ENCODE results near the gene TCIRG1. TPM values are rescaled to one million over a fixed set of nuclear protein-coding genes. Genes with fewer than 3 reads are reported as not detected.
"Not testable (repeated sequence)": the region's sequence is repeated elsewhere in the genome, so short reads cannot be mapped to it uniquely, and the experiment has no call there.

Gene TCIRG1
- total RNA-seq: 134 TPM

GRCh38 chr11:68038718-68039525 lies at the start of gene TCIRG1:
Gene TCIRG1, plus strand, starts transcription at chr11:68039025. Its CDS starts 2,247 bp downstream, at chr11:68041272.
- DNase-seq (ENCODE audit: low spot score): peak; percentile 91

GRCh38 chr11:67990546-67991346 lies 48.1 kb upstream of the TCIRG1 start:
- DNase-seq (ENCODE audit: low spot score): not testable (repeated sequence)

- DNase-seq (ENCODE audit: low spot score): not testable (repeated sequence)
Measured at GRCh38 chr11:67991347-67992121, 47.3 kb upstream of the TCIRG1 start.

- not testable (repeated sequence) for DNase-seq (ENCODE audit: low spot score)
Measured at GRCh38 chr11:67993821-67994220, 45.0 kb upstream of the TCIRG1 start.

- DNase-seq (ENCODE audit: low spot score): not testable (repeated sequence)
Measured at GRCh38 chr11:67994387-67994786, 44.4 kb upstream of the TCIRG1 start.

GRCh38 chr11:67995129-67995528 lies 43.7 kb upstream of the TCIRG1 start:
- not testable (repeated sequence) for DNase-seq (ENCODE audit: low spot score)

- not testable (repeated sequence) for DNase-seq (ENCODE audit: low spot score)
Measured at GRCh38 chr11:67995579-67995978, 43.2 kb upstream of the TCIRG1 start.

GRCh38 chr11:67996051-67996450 lies 42.8 kb upstream of the TCIRG1 start:
- DNase-seq (ENCODE audit: low spot score): no peak

GRCh38 chr11:67996622-67997474 lies 42.0 kb upstream of the TCIRG1 start:
- DNase-seq (ENCODE audit: low spot score): peak; percentile 77

GRCh38 chr11:67997475-67997921 lies 41.3 kb upstream of the TCIRG1 start:
- no peak for DNase-seq (ENCODE audit: low spot score)

GRCh38 chr11:67998150-67999045 lies 40.4 kb upstream of the TCIRG1 start:
- peak; percentile 56 for DNase-seq (ENCODE audit: low spot score)

GRCh38 chr11:67999201-67999629 lies 39.6 kb upstream of the TCIRG1 start:
- DNase-seq (ENCODE audit: low spot score): no peak

- DNase-seq (ENCODE audit: low spot score): no peak
Measured at GRCh38 chr11:67999704-68000103, 39.1 kb upstream of the TCIRG1 start.

GRCh38 chr11:68002575-68002937 lies 36.3 kb upstream of the TCIRG1 start:
- no peak for DNase-seq (ENCODE audit: low spot score)

- DNase-seq (ENCODE audit: low spot score): peak; percentile 71
Measured at GRCh38 chr11:68002938-68003845, 35.6 kb upstream of the TCIRG1 start.

- peak; percentile 92 for DNase-seq (ENCODE audit: low spot score)
Measured at GRCh38 chr11:68003846-68004550, 34.8 kb upstream of the TCIRG1 start, which contains the start of gene UNC93B1. Gene UNC93B1, minus strand, starts transcription at chr11:68004097. Its CDS starts 54 bp downstream, at chr11:68004043.

- DNase-seq (ENCODE audit: low spot score): no peak
Measured at GRCh38 chr11:68004551-68005335, 34.1 kb upstream of the TCIRG1 start.

Measured in ureter (tissue), 1 donor.